ENCODE measurements around the gene LDLRAP1. TPM values are rescaled to one million over a fixed set of nuclear protein-coding genes. Genes with fewer than 3 reads are reported as not detected.

LDLRAP1 gene
- total RNA-seq, 6 donors from 2014 or later: 16.7 to 36.1 (median 30.5) TPM

- DNase-seq: no peak
- Histone ChIP-seq H3K9me3 (no peaks in the 10 kb centered on the region), H3K4me1 (peaks cover 28 to 37% (median 33%) of the 10 kb centered on the region in 4 donors), H3K27me3 (peaks cover 0 to 5% (median 0%) of the 10 kb centered on the region in 4 donors), H3K4me3 (no peak overlapping the region), H3K36me3 (no peaks in the 10 kb centered on the region), H3K27ac (no peak overlapping the region)
- ATAC-seq (ENCODE audit: low FRiP score in 2 of 2): no peak
- WGBS, 2 donors: 74 to 77% methylated on average over 4 of the region's 4 CpGs
- TF ChIP-seq EP300 (IDR thresholded peaks at IDR 0.05) (no peak), POLR2A (IDR thresholded peaks at IDR 0.05) (no peak), CTCF (IDR thresholded peaks at IDR 0.05) (no peak), POLR2AphosphoS5 (IDR thresholded peaks at IDR 0.05) (no peak)
These were observed 71.2 kb downstream of the LDLRAP1 start for GRCh38 chr1:25614501-25615171.

GRCh38 chr1:25615172-25615541 lies 71.8 kb downstream of the LDLRAP1 start:
- no peak for TF ChIP-seq POLR2A (IDR thresholded peaks at IDR 0.05)
- TF ChIP-seq POLR2AphosphoS5 (IDR thresholded peaks at IDR 0.05): no peak
- TF ChIP-seq CTCF (IDR thresholded peaks at IDR 0.05): no peak
- no peak for TF ChIP-seq EP300 (IDR thresholded peaks at IDR 0.05)
- H3K4me3 ChIP-seq: no peak overlapping the region
- WGBS, 2 donors: 68 to 78% methylated on average over 6 to 7 of the region's 7 CpGs
- H3K36me3 ChIP-seq: no peaks in the 10 kb centered on the region
- H3K4me1 ChIP-seq: peaks cover 34 to 40% (median 37%) of the 10 kb centered on the region in 4 donors
- peaks cover 0 to 5% (median 0%) of the 10 kb centered on the region in 4 donors for H3K27me3 ChIP-seq
- no peaks in the 10 kb centered on the region for H3K9me3 ChIP-seq
- H3K27ac ChIP-seq: peak overlapping the region in 1 of 4 donors; percentile 86
- ATAC-seq (ENCODE audit: low FRiP score in 2 of 2) (no peak), DNase-seq (no peak)

GRCh38 chr1:25615563-25616094 lies 72.2 kb downstream of the LDLRAP1 start:
- peak overlapping the region; percentile 70 to 87 (median 86) for H3K27ac ChIP-seq
- DNase-seq (no peak), ATAC-seq (ENCODE audit: low FRiP score in 2 of 2) (peak in 1 of 2 donors; percentile 43)
- 12 to 39% methylated on average over 4 to 12 of the region's 12 CpGs for WGBS, 2 donors
- no peak for TF ChIP-seq CTCF (IDR thresholded peaks at IDR 0.05)
- TF ChIP-seq EP300 (IDR thresholded peaks at IDR 0.05): no peak
- no peak for TF ChIP-seq POLR2AphosphoS5 (IDR thresholded peaks at IDR 0.05)
- TF ChIP-seq POLR2A (IDR thresholded peaks at IDR 0.05): no peak
- peaks cover 0 to 5% (median 0%) of the 10 kb centered on the region in 4 donors for H3K27me3 ChIP-seq
- H3K4me3 ChIP-seq: peak overlapping the region; percentile 39 to 93 (median 83)
- peaks cover 36 to 45% (median 40%) of the 10 kb centered on the region in 4 donors for H3K4me1 ChIP-seq
- H3K9me3 ChIP-seq: no peaks in the 10 kb centered on the region
- no peaks in the 10 kb centered on the region for H3K36me3 ChIP-seq

GRCh38 chr1:25616095-25616986 lies 72.9 kb downstream of the LDLRAP1 start, which contains the start of gene MAN1C1:
Gene MAN1C1, plus strand, starts transcription at chr1:25616791. Its CDS starts 1,007 bp downstream, at chr1:25617798.
- peak; percentile 95 to 97 for ATAC-seq (ENCODE audit: low FRiP score in 2 of 2)
- TF ChIP-seq POLR2AphosphoS5 (IDR thresholded peaks at IDR 0.05) (peak; percentile 49 to 52), EP300 (IDR thresholded peaks at IDR 0.05) (peak in 1 of 4 donors; percentile 3), CTCF (IDR thresholded peaks at IDR 0.05) (peak; percentile 50 to 86 (median 73)), POLR2A (IDR thresholded peaks at IDR 0.05) (peak in 2 of 4 donors; percentile 28 to 57)
- peaks cover 0 to 5% (median 0%) of the 10 kb centered on the region in 4 donors for H3K27me3 ChIP-seq
- no peaks in the 10 kb centered on the region for H3K36me3 ChIP-seq
- H3K9me3 ChIP-seq: no peaks in the 10 kb centered on the region
- H3K4me1 ChIP-seq: peaks cover 35 to 48% (median 41%) of the 10 kb centered on the region in 4 donors
- DNase-seq: peak; percentile 90 to 97
- peak within 1 kb of the TSS; percentile 70 to 87 (median 86) for H3K27ac ChIP-seq
- H3K4me3 ChIP-seq: peak within 1 kb of the TSS; percentile 92 to 96 (median 94)
- WGBS, 2 donors: 0 to 1% methylated on average over 9 to 48 of the region's 116 CpGs

Measured in upper lobe of left lung (tissue), 6 donors.